IPS DF 6.9 (cell line): ENCODE results near the gene TAS2R60.
"Not testable (repeated sequence)": the region's sequence is repeated elsewhere in the genome, so short reads cannot be mapped to it uniquely, and the experiment has no call there.

Experiments
- DNase-seq: peaks from one replicate; pipeline ENCODE4 v3.0.0-alpha.2; 2013; ENCODE audit warnings: low read depth, low spot score
- H3K27ac ChIP-seq: one replicate; pipeline ENCODE4 v1.5.1; 2013; ENCODE audit warnings: low read length, control low read depth
- H3K27me3 ChIP-seq: 2 replicates; pipeline ENCODE4 v1.6.1; 2013; ENCODE audit warnings: mild to moderate bottlenecking, low read length; ENCODE audit not compliant: control insufficient read depth, insufficient read depth
- H3K36me3 ChIP-seq: 2 replicates; pipeline ENCODE4 v1.6.1; 2013; ENCODE audit warnings: low read length; ENCODE audit not compliant: control insufficient read depth, insufficient read depth
- H3K4me1 ChIP-seq: 2 replicates; pipeline ENCODE4 v1.6.1; 2013; ENCODE audit warnings: low read length; ENCODE audit not compliant: control insufficient read depth, insufficient read depth
- H3K4me3 ChIP-seq: 2 replicates; pipeline ENCODE4 v1.5.1; 2013; ENCODE audit warnings: mild to moderate bottlenecking, low read length
- H3K9me3 ChIP-seq: 2 replicates; pipeline ENCODE4 v1.6.1; 2013; ENCODE audit warnings: low read length, inconsistent platforms; ENCODE audit not compliant: control insufficient read depth, insufficient read depth
- WGBS: extraction: QIAGEN DNeasy Blood & Tissue Kit; methylation state at CpG from one replicate; pipeline ENCODE4 v1.1.7; 2013; ENCODE audit warnings: mixed read lengths, missing lambda C conversion rate; ENCODE audit not compliant: insufficient read length, insufficient coverage; 5-methylcytosine and 5-hydroxymethylcytosine counted together

TAS2R60 gene

DNA sequence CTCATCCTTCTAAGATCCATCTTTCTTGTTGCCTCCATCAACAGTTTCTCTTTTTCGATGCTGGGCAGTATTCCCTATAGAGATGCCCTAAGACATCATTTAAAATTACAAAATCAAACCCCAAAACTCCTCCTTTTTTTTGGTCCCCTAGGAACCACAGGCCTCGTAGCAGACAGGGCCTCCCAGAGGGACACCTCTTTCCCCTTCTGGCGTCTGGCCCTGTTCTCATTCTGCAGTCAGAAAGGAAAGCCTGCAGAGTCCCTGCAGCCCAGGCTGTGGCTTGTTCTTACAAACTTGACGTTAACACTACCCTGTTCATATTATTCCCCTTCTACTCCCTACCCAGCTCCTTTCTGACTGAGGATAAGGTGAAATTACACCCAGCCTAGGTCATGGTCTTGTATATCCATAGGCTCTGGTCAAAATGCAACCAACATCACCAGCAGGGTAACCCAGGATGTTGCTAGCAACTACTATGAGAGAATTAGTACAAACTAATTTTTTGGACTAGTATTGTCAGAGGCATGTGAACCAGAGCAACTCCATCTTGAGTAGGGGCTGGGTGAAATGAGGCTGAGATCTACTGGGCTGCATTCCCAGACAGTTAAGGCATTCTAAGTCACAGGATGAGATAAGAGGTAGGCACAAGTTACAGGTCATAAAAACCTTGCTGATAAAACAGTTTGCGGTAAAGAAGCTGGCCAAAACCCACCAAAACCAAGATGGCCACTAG, 31.1 kb upstream of the TAS2R60 start:
- WGBS = no CpG with 5 or more reads among the region's 5 CpGs
- H3K4me3 ChIP-seq = no peak overlapping the region
- H3K27ac ChIP-seq = no peak overlapping the region
- no peak for DNase-seq
- H3K27me3 ChIP-seq = no peaks in the 10 kb centered on the region
- H3K36me3 ChIP-seq = no peaks in the 10 kb centered on the region
- peaks cover 10% of the 10 kb centered on the region for H3K4me1 ChIP-seq
- no peaks in the 10 kb centered on the region for H3K9me3 ChIP-seq

DNA sequence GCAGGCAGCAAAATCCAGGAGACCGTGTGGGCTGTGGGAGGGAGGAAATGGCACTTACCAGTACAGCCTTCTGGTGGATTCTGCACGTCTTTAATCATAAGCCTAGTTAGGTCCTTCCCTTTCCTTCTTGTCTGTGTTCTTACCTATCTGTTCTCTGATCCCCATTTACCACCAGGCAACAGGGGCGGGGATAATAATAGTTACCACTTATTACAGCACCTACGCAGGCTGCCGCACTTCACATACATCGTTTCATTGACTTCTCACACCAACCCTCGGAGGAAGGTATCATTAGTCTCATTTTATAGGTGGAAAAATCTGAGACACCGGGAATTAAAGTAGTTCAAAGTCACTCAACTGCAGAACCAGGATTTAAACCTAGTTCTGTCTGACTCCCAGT, 30.1 kb upstream of the TAS2R60 start:
- no peak for DNase-seq
- Histone ChIP-seq H3K4me3 (no peak overlapping the region), H3K27me3 (no peaks in the 10 kb centered on the region), H3K4me1 (peaks cover 10% of the 10 kb centered on the region; the same call in 1 of the 2 replicates), H3K9me3 (no peaks in the 10 kb centered on the region), H3K27ac (no peak overlapping the region), H3K36me3 (no peaks in the 10 kb centered on the region)
- WGBS = no CpG with 5 or more reads among the region's 8 CpGs

DNA sequence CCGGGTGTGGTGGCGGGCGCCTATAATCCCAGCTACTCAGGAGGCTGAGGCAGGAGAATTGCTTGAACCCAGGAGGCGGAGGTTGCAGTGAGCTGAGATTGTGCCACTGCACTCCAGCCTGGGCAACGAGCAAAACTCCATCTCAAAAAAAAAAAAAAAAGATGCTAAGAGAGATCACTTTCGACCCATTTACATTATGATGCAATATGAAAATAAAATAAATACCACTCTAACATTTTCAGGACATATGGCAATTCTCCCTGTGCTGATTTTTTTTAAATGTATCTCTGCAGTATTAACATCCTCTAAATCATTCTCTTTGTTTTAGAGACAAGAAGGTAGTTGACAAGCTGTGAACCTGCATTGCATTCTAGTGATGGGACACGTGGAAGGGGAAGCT, 28.0 kb upstream of the TAS2R60 start:
- H3K9me3 ChIP-seq, H3K4me3 ChIP-seq, DNase-seq, H3K27me3 ChIP-seq, H3K4me1 ChIP-seq, H3K27ac ChIP-seq, H3K36me3 ChIP-seq: not testable (repeated sequence)
- WGBS = no CpG with 5 or more reads among the region's 7 CpGs

DNA sequence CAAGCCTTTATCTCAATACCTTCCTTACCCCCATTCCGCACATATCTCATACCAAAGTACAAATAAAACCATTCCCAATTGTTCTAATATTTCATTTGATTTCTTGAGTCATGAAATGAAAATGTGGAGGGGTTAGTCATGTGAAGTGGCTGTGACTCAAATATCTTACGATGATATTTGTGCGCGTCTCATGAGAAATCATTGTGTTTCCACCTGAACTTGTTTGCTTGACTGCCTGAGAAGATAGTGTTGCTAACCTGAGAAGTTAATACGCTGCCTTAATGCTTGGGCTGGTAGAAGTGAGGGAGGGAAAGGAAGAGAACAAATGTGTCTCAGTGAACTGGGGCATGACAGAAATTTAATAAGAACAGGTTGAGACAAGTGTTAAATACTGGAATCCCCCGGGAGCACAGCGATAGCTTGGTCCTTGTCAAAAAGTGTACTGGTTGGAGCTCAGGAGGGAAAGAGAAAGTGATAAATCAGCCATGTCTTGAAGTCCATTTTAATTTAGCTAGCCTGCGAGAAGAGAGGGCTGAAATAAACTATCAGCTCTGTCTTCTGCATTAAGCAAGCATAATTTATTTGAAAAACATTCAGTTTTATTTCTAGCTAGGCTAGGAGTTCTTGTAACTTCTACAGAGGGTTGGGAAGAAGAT, 27.4 kb upstream of the TAS2R60 start:
- Histone ChIP-seq H3K27me3 (no peaks in the 10 kb centered on the region), H3K4me3 (no peak overlapping the region), H3K36me3 (no peaks in the 10 kb centered on the region), H3K27ac (no peak overlapping the region), H3K9me3 (no peaks in the 10 kb centered on the region), H3K4me1 (peaks cover 8% of the 10 kb centered on the region; the same call in 1 of the 2 replicates)
- 100% methylated on average over 1 of the region's 8 CpGs for WGBS
- no peak for DNase-seq

DNA sequence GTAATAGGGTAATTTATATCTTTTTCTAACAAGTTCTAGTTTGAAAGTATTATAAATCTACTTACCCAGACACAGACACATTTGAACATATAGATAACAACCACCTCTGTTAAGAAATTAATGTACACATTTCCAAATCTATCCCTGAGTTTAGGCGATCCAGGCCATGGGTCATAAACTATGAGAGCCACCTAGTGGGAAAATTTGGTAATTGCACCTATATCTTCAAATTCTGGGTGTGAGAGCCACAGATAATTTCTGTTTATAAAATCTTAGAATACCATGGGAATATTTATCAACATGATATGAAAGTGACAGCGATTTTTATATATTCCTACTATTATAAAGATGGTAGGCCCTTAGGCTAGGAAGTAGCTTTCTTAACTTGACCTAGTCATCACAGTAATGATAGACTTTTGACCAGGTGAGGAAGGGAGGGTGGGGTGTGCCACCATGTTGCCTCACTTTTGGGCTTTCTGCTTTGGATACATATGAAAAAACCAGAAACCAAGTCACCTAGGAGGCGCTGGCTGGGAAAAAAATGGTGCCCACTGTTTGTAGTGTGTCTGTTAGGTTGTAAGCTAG, 26.6 kb upstream of the TAS2R60 start:
- Histone ChIP-seq H3K27ac (no peak overlapping the region), H3K4me1 (peaks cover 4% of the 10 kb centered on the region; the same call in 1 of the 2 replicates), H3K27me3 (no peaks in the 10 kb centered on the region), H3K4me3 (no peak overlapping the region), H3K36me3 (no peaks in the 10 kb centered on the region), H3K9me3 (no peaks in the 10 kb centered on the region)
- no peak for DNase-seq
- no CpG with 5 or more reads among the region's 3 CpGs for WGBS

DNA sequence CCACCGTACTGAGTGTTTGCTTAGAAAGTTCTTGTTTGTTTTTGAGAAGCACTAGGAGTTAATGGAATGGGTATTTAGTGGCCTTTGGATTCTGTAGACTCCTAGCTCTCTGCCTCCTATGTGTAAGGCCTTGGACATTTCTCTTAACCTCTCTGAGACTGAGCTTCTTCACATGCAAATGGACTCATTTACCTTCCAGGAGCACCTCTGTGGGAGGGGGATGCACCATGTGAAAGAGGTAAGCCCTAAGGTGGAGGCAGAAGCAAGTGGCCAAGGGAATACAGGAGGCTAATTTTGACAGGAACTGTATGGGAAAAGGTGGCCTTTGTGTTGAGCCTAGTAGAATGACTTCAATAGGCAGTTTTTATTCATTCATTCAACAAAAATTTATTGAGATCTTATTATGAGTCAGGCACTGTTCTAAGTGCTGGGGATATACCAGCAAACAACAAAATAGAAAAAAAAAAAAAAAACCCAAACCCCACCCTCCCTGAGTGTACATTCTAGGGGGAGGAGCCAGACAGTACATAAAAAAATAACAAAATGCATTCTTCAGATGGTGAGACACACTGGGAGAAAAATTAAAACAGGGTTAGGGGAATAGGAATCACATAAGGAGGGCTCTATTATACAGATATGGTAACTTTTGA, 25.4 kb upstream of the TAS2R60 start:
- Histone ChIP-seq H3K27ac (no peak overlapping the region), H3K4me1 (peaks cover 2% of the 10 kb centered on the region; the same call in 1 of the 2 replicates), H3K27me3 (no peaks in the 10 kb centered on the region), H3K4me3 (no peak overlapping the region), H3K9me3 (no peaks in the 10 kb centered on the region), H3K36me3 (no peaks in the 10 kb centered on the region)
- no CpG with 5 or more reads among the region's 1 CpG for WGBS
- DNase-seq = no peak

DNA sequence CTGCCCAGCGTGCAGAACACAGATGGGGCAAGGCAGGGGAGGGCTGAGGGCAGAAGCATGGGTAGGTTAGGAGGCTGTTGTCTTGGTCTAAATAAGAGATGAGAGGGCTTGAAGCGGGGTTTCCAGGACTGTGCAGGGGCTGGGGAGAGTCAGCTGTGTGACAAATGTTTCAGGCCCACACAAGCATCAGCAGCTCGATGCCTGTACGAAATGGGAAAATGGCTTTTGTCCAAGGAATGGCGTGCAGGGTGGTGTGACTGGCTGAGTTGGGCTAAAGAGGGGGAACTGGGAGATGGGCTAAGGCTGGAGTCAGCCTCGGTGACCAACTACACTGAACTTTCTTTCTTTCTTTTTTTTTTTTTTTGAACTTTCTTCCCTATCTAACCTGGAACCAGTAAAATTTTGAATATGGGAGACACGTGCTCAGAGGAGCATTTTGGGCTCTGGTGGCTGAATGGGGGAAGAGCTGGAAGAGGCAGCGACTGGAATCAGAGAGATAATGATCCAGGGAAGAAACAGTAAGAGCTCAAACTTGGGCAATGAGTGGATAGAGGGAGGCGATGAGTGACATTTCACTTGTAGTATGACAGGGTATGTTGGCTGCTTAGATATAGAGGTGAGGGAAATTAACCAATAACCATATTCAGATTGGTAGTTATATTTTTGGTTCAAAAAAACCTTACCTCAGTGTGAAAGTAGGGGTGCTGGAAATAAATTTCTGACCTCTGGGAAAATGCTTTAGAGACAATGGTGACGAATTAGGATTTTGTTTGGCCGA, 24.4 kb upstream of the TAS2R60 start:
- DNase-seq = no peak
- H3K36me3 ChIP-seq = no peaks in the 10 kb centered on the region
- H3K9me3 ChIP-seq = no peaks in the 10 kb centered on the region
- WGBS = no CpG with 5 or more reads among the region's 11 CpGs
- H3K4me1 ChIP-seq = peaks cover 2% of the 10 kb centered on the region; the same call in 1 of the 2 replicates
- no peak overlapping the region for H3K27ac ChIP-seq
- H3K4me3 ChIP-seq = no peak overlapping the region
- no peaks in the 10 kb centered on the region for H3K27me3 ChIP-seq

DNA sequence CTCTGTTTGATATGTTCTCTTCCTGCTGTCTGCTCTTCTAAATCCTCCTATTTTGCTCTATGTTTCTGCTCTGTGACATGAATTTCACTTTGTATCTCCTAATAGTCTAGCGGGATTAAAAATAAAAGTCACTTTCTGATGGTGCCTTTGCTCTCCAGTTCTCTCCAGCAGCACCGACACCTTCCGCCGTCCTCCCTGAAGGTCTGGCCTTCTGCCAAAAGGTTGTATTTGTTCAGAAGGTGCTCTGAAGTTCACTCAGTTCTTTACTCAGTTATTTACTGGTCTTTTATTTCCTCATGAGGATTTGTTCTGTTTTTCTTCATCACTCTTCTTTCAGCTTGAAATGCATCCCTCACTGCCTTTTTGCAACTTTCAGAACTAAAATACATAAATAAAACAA, 23.4 kb upstream of the TAS2R60 start:
- H3K4me3 ChIP-seq = no peak overlapping the region
- no peaks in the 10 kb centered on the region for H3K27me3 ChIP-seq
- H3K27ac ChIP-seq = no peak overlapping the region
- DNase-seq = no peak
- no CpG with 5 or more reads among the region's 4 CpGs for WGBS
- peaks cover 2% of the 10 kb centered on the region; the same call in 1 of the 2 replicates for H3K4me1 ChIP-seq
- H3K9me3 ChIP-seq = no peaks in the 10 kb centered on the region
- H3K36me3 ChIP-seq = no peaks in the 10 kb centered on the region

DNA sequence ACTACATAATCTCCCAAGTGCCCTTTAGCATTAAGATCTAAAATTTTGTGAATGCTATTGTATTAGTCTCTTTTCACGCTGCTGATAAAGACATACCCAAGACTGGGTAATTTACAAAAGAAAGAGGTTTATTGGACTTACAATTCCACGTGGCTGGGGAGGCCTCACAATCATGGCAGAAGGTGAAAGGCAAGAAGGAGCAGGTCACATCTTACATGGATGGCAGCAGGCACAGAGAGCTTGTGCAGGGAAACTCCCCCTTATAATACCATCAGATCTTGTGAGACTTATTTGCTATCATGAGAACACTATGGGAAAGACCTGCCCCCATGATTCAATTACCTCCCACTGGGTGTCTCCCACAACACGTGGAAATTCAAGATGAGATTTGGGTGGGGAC, 22.6 kb upstream of the TAS2R60 start:
- not testable (repeated sequence) for H3K4me3 ChIP-seq, H3K27me3 ChIP-seq, H3K4me1 ChIP-seq, H3K27ac ChIP-seq, H3K36me3 ChIP-seq, DNase-seq, H3K9me3 ChIP-seq
- WGBS = no CpG with 5 or more reads among the region's 3 CpGs

DNA sequence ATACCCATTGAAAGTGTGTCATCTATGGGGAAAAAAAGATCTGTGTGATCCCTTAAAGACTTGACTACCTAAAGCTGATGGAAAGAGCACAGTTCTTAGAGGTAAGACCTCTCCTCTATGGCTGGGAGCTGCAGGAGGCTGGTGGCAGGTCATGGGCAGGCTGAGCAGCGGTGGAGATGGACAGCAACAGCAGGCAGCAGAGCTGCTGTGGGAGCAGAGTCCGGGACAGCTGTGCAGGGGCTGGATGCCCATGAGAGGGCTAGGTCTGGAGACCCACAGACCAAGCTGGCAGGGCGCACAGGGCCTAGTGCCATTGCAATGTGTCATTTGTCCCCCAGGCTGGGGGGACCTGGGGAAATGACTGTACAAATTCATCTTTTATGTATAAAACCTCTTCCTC, 21.2 kb upstream of the TAS2R60 start:
- no CpG with 5 or more reads among the region's 3 CpGs for WGBS
- no peaks in the 10 kb centered on the region for H3K36me3 ChIP-seq
- H3K4me1 ChIP-seq = peaks cover 2% of the 10 kb centered on the region; the same call in 1 of the 2 replicates
- H3K27me3 ChIP-seq = no peaks in the 10 kb centered on the region
- H3K4me3 ChIP-seq = no peak overlapping the region
- DNase-seq = no peak
- H3K27ac ChIP-seq = no peak overlapping the region
- H3K9me3 ChIP-seq = no peaks in the 10 kb centered on the region
